HuH-7.5 (cell line): ENCODE measurements around the gene AXIN1.

Experiments
- DNase-seq: peaks from one replicate; pipeline ENCODE4 v3.0.0; 2011; ENCODE audit warnings: low spot score

The AXIN1 gene

DNA sequence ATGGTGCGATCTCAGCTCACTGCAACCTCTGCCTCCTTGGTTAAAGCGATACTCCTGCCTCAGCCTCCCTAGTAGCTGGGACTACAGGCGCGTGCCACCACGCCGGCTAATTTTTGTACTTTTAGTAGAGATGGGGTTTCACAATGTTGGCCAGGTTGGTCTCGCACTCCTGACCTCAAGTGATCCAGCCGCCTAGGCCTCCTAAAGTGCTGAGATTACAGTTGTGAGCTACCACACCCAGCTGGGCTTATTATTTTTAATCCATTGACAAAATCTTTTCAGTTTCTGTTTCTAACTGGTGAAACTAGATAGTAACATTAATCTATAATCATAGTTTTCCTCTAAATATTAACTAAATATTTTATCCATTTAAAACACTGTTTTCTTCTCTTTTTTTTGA, 112.0 kb downstream of the AXIN1 start:
- DNase-seq, result no peak

DNA sequence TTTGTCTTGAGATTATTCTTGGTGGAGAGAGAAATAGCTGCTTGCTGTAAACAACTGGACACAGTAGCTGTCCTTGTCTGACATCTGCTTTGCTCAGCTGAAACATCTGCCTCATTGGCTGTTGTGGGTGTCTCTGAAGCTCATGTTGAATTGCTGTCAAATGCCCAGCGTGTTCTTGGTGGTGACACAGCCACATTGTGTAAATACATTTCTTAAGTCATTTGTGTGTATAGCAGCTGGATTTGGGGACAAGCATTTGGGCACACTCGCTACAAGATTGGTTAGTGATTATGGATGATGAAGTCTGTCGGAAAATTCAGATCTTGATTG, 112.6 kb downstream of the AXIN1 start:
- no peak for DNase-seq
